ENCODE results near the gene NFKB1.

GRCh38 chr4:102569200-102569599, 68.0 kb downstream of the NFKB1 start:
- TF ChIP-seq, protein P1, sequence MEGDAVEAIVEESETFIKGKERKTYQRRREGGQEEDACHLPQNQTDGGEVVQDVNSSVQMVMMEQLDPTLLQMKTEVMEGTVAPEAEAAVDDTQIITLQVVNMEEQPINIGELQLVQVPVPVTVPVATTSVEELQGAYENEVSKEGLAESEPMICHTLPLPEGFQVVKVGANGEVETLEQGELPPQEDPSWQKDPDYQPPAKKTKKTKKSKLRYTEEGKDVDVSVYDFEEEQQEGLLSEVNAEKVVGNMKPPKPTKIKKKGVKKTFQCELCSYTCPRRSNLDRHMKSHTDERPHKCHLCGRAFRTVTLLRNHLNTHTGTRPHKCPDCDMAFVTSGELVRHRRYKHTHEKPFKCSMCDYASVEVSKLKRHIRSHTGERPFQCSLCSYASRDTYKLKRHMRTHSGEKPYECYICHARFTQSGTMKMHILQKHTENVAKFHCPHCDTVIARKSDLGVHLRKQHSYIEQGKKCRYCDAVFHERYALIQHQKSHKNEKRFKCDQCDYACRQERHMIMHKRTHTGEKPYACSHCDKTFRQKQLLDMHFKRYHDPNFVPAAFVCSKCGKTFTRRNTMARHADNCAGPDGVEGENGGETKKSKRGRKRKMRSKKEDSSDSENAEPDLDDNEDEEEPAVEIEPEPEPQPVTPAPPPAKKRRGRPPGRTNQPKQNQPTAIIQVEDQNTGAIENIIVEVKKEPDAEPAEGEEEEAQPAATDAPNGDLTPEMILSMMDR (IDR thresholded peaks at IDR 0.05; ENCODE audit: low read depth, low read length): no peak
- no peak for TF ChIP-seq EZH2phosphoT487 (IDR thresholded peaks at IDR 0.05; ENCODE audit: low read depth)
